GM19468 (cell line): Measurements from ENCODE around the gene LRRC23.
"Not testable (repeated sequence)": the region's sequence is repeated elsewhere in the genome, so short reads cannot be mapped to it uniquely, and the experiment has no call there.

ENCODE experiments used
- ATAC-seq: cut with Tn5 transposase; IDR thresholded peaks from one replicate; pipeline ENCODE4 v1.9.1; 2021; ENCODE audit warnings: mild to moderate bottlenecking, moderate library complexity, moderate number of reproducible peaks; ENCODE audit not compliant: unreplicated experiment; ENCODE audit errors: extremely low read depth

The LRRC23 gene, protein sequence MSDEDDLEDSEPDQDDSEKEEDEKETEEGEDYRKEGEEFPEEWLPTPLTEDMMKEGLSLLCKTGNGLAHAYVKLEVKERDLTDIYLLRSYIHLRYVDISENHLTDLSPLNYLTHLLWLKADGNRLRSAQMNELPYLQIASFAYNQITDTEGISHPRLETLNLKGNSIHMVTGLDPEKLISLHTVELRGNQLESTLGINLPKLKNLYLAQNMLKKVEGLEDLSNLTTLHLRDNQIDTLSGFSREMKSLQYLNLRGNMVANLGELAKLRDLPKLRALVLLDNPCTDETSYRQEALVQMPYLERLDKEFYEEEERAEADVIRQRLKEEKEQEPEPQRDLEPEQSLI

GRCh38 chr12:6904280-6905276, at the start of gene LRRC23:
TSS of gene LRRC23 (plus strand) at chr12:6904822. CDS start at chr12:6905634, 812 bp downstream.
- ATAC-seq: peak; percentile 54

- ATAC-seq: no peak
Observed at GRCh38 chr12:6855322-6855721, 49.3 kb upstream of the LRRC23 start.

- no peak for ATAC-seq
Observed at GRCh38 chr12:6858799-6859198, 45.8 kb upstream of the LRRC23 start.

- ATAC-seq: no peak
Observed at GRCh38 chr12:6860116-6860515, 44.5 kb upstream of the LRRC23 start.

DNA sequence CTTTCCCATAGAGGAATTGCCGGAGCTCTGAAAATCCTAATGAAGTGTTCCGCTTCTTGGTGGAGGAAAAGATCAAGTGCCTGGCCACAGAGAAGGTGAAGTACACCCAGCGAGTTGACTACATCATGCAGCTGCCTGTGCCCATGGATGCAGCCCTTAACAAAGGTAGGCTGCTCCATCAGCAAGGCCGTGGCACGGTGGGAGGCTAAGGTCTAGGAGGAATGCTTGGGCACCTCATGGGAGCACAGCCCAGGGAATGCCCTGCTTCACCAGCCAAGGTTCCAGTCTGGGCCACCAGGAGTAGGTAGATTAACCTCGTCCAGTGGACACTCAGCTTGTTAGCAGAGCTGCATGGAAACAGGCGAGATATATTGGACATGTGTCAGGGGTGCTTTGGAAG, 43.7 kb upstream of the LRRC23 start:
- no peak for ATAC-seq

- ATAC-seq: no peak
Observed at GRCh38 chr12:6861391-6861790, 43.2 kb upstream of the LRRC23 start.

DNA sequence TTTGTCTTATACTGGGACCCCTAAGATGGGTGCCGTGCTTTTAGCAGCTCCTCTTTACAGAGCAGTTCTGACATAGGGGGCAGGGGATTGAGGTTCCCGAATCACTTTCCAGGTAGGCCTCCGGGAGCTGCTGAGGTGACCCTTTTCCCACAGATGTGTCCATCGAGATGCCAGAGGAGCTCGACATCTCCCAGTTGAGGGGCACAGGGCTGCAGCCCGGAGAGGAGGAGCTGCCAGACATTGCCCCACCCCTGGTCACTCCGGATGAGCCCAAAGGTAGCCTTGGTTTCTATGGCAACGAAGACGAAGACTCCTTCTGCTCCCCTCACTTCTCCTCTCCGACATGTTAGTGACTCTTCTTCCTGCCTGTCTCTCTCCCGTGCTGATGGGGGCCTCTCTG, 41.6 kb upstream of the LRRC23 start:
- ATAC-seq: no peak

- no peak for ATAC-seq
Observed at GRCh38 chr12:6863586-6864321, 40.9 kb upstream of the LRRC23 start.

GRCh38 chr12:6865307-6865706, 39.3 kb upstream of the LRRC23 start:
- not testable (repeated sequence) for ATAC-seq

- ATAC-seq: no peak
Observed at GRCh38 chr12:6866163-6866919, 38.3 kb upstream of the LRRC23 start.

- no peak for ATAC-seq
Observed at GRCh38 chr12:6866920-6867412, 37.7 kb upstream of the LRRC23 start.

DNA sequence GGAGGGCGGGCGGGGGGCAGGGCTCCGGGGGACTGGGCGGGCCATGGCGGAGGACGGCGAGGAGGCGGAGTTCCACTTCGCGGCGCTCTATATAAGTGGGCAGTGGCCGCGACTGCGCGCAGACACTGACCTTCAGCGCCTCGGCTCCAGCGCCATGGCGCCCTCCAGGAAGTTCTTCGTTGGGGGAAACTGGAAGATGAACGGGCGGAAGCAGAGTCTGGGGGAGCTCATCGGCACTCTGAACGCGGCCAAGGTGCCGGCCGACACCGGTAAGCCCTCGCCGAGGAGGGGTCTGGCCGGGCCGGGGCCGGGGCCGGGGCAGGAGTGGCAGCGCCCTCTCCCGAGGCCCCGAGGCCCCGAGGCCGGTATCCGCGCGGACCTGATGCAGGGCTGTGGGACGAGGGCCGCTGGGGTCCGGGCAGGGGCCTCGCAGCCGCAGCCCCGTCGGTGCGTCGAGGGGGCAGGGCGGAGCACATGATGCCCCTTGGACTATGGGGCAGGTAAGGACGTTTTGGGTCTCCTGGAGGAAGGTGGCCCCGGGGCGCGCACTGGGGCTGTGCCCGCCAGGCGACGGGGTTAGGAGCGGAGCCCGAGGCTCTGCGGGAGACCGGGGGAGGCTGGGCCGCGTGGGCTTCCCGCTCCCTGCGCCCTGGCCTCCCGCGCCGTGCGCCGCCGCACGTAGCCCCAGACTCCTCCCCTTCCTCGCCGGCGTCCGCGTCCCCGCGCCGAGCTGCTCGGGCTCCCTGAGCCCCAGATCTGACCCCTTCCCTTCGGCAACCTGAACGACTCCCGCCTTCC, 37.0 kb upstream of the LRRC23 start, which contains the start of gene TPI1:
Gene TPI1, plus strand, starts transcription at position 119 of the 798 bp plus-strand sequence. Its CDS starts 36 bp downstream, at position 155.
- peak; percentile 27 for ATAC-seq

- no peak for ATAC-seq
Observed at GRCh38 chr12:6868211-6869048, 36.2 kb upstream of the LRRC23 start.

DNA sequence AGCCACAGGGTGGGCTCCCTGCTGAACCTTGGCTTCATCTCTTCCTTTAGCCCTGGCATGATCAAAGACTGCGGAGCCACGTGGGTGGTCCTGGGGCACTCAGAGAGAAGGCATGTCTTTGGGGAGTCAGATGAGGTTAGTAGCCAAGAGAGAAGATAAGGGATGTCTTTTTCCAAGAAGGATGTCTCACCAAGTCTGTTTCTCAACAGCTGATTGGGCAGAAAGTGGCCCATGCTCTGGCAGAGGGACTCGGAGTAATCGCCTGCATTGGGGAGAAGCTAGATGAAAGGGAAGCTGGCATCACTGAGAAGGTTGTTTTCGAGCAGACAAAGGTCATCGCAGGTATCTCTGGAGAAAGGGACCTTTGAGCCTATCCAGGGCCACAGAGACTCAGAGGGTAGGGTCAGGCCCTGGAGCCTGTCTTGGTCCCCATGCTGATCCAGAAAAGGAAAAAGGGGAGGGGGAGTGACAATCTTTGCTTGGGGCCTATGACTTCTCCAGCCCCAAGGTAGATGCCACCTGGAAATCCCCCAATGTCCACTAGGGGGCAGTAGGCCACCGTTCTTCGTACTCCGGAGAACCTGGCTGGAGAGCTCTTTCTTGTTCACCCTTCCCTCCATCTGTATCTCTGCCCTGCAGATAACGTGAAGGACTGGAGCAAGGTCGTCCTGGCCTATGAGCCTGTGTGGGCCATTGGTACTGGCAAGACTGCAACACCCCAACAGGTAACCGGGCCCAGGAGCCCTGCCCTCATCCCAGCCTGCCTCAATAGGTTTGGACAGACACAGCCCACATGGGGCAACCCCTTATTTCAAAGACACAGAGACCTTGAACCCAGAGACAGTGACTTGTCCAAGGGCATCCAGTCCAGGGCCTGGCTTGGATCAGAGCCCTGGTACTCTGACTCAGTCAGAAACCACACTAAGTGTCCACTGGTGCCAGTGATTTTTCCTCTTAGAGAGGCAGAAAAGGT, 35.3 kb upstream of the LRRC23 start:
- ATAC-seq: no peak

DNA sequence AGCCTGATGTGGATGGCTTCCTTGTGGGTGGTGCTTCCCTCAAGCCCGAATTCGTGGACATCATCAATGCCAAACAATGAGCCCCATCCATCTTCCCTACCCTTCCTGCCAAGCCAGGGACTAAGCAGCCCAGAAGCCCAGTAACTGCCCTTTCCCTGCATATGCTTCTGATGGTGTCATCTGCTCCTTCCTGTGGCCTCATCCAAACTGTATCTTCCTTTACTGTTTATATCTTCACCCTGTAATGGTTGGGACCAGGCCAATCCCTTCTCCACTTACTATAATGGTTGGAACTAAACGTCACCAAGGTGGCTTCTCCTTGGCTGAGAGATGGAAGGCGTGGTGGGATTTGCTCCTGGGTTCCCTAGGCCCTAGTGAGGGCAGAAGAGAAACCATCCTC, 34.3 kb upstream of the LRRC23 start:
- ATAC-seq: not testable (repeated sequence)

DNA sequence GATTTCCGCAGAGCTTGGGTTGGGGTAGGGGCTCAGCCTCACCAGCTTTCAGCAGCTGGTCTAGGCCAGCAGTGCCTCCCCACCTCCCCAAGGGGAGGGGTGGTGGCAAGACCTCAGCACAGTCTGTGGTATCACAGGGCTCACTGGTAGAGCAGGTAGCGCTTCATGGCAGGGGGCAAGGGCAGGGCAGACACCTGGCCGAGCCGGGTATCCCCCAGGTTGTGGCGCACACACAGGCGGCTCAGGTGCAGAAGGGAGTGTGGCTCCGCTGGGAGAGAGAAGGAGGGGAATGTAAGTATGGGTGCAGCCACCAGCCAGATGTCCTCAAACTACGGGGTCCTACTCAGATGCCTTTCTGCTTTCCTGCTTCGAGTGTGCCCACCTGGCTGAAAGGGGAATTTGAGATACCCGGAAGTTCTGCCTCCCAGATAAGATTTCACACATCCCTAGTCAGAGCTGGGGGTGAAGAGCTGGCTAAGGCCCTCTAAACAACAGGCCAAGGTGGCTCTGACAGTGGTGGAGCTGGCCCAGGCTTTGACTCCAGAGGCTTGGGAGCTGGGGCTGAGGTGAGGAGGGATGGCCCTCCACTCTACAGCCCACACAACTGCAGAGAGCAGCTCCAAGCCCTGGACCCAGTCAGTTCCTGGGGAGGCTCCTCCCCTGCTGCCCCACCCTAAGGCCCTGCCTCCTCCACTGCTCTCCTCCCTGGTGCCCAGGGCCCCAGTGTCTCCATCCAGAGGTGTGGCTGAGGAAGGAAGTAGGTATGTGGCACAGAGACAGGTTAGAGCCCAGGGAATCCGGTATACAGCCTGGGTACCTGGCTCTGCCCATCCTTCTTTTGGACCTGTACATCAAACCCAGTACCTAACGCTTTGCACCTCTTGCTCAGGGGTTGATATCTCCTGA, 33.3 kb upstream of the LRRC23 start:
- ATAC-seq: no peak
